Measurements from ENCODE around the gene RNF212. TPM values are rescaled to one million over a fixed set of nuclear protein-coding genes. Genes with fewer than 3 reads are reported as not detected.

The RNF212 gene, protein sequence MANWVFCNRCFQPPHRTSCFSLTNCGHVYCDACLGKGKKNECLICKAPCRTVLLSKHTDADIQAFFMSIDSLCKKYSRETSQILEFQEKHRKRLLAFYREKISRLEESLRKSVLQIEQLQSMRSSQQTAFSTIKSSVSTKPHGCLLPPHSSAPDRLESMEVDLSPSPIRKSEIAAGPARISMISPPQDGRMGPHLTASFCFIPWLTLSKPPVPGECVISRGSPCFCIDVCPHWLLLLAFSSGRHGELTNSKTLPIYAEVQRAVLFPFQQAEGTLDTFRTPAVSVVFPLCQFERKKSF
- total RNA-seq, result 1 to 10 TPM in 3 of 4 donors, not detected in 1; 4.5 to 6.6 (median 5.4) TPM

DNA sequence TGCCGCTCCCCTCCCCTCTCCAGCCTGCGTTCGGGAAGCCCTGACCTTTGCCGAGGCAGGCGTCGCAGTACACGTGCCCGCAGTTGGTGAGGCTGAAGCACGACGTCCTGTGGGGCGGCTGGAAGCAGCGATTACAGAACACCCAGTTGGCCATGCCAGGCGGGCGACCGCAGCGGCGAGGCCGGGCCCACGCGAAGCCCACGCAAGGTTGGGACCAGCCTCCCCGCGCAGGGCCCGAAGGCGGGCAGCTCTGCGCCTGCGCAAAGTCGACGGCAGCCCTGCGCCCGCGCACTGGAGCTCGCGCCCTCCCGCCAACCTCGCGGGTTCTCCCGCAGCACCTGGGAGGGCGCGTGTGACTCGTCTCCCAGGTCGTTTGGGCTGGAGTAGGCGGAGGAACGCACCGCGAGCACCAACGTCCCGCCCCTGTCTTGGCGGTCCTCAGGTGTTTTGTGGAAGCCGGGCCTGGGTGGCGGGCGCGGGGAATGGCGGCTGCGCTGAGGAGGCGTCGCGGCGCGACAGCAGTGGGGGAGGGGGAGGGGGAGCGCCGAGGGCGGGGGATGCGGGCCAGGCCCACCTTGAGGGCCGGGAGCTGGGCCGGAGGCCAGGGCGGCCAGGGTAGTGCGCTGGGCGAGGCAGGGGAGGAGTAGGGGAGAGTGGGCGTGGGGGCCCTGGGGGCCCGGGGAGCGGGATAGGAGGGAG, at the start of gene RNF212:
Gene RNF212, minus strand, starts transcription at position 254 of the 699 bp plus-strand sequence. Its CDS starts 100 bp downstream, at position 154.
- Histone ChIP-seq H3K36me3 (no peaks in the 10 kb centered on the region), H3K9me3 (no peaks in the 10 kb centered on the region), H3K4me1 (no peaks in the 10 kb centered on the region), H3K4me3 (peak within 1 kb of the TSS; percentile 27 to 48 (median 37)), H3K27me3 (no peaks in the 10 kb centered on the region), H3K27ac (peak within 1 kb of the TSS in 1 of 4 donors; percentile 44)
- no peak for TF ChIP-seq POLR2A (IDR thresholded peaks at IDR 0.05)
- no peak for TF ChIP-seq CTCF (IDR thresholded peaks at IDR 0.05)
- DNase-seq, result no peak

GRCh38 chr4:1160351-1160750, 47.0 kb upstream of the RNF212 start:
- DNase-seq, result no peak
- TF ChIP-seq CTCF (IDR thresholded peaks at IDR 0.05) (no peak), POLR2A (IDR thresholded peaks at IDR 0.05) (no peak)
- peaks cover 0 to 4% (median 0%) of the 10 kb centered on the region in 4 donors for H3K4me1 ChIP-seq
- no peak overlapping the region for H3K4me3 ChIP-seq
- no peak overlapping the region for H3K27ac ChIP-seq
- H3K9me3 ChIP-seq, result peaks cover 0 to 8% (median 2%) of the 10 kb centered on the region in 4 donors
- no peaks in the 10 kb centered on the region for H3K36me3 ChIP-seq
- no peaks in the 10 kb centered on the region for H3K27me3 ChIP-seq

DNA sequence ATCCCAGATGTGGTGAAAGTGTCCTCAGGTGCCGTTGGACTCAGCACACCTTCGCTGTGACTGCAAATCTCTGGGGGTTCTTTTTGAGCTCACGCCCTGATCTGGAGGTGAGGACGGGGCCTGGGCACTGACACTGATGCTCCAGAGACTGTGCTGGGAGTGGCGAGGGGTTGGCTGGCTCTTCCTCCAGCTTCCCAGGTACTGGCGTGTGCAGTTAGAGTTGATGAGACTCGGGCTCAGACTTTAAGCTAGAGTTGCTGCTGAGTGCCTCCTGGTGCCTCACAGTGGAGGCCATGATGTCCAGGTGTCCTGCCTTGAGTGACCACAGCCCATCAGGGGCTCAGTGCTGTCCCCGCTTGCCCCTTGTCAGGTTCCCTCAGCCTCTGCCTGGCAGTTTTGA, 42.7 kb upstream of the RNF212 start:
- Histone ChIP-seq H3K27ac (no peak overlapping the region), H3K36me3 (no peaks in the 10 kb centered on the region), H3K9me3 (peaks cover 0 to 8% (median 2%) of the 10 kb centered on the region in 4 donors), H3K27me3 (no peaks in the 10 kb centered on the region), H3K4me3 (no peak overlapping the region), H3K4me1 (no peaks in the 10 kb centered on the region)
- TF ChIP-seq CTCF (IDR thresholded peaks at IDR 0.05) (no peak), POLR2A (IDR thresholded peaks at IDR 0.05) (no peak)
- no peak for DNase-seq

DNA sequence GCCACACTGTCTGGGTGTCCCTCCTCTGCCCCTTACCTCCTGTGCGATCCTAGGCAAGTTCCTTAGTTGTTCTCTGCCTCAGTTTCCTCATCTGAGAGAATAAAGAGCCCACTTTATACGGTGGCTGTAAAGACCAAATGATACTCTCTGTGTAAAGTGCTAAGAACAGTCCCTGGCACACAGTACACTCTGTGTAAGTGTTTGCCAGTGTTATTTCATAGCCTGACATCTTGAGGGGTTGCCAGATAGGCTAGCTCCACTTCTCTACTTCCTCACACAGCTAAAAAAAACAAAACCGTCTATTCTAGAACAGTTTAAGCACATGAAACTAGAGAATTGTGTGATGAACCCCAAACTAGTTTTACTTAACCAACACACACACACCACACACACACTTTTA, 42.0 kb upstream of the RNF212 start:
- Histone ChIP-seq H3K36me3 (no peaks in the 10 kb centered on the region), H3K4me3 (no peak overlapping the region), H3K9me3 (peaks cover 0 to 8% (median 2%) of the 10 kb centered on the region in 4 donors), H3K27ac (no peak overlapping the region), H3K4me1 (no peaks in the 10 kb centered on the region), H3K27me3 (no peaks in the 10 kb centered on the region)
- DNase-seq, result no peak
- TF ChIP-seq POLR2A (IDR thresholded peaks at IDR 0.05), result no peak
- no peak for TF ChIP-seq CTCF (IDR thresholded peaks at IDR 0.05)

- no peak overlapping the region for H3K27ac ChIP-seq
- H3K9me3 ChIP-seq, result peaks cover 0 to 8% (median 4%) of the 10 kb centered on the region in 4 donors
- no peaks in the 10 kb centered on the region for H3K27me3 ChIP-seq
- TF ChIP-seq POLR2A (IDR thresholded peaks at IDR 0.05), result no peak
- no peak for TF ChIP-seq CTCF (IDR thresholded peaks at IDR 0.05)
- no peak overlapping the region for H3K4me3 ChIP-seq
- no peaks in the 10 kb centered on the region for H3K36me3 ChIP-seq
- DNase-seq, result peak in 1 of 3 donors; percentile 40
- H3K4me1 ChIP-seq, result no peaks in the 10 kb centered on the region
Observed at GRCh38 chr4:1154523-1155182, 41.3 kb upstream of the RNF212 start.
